CD4-positive, alpha-beta T cell treated with Interleukin-21 for 1 hour (primary cell): ENCODE data around the gene TRIM31.

Source experiments
- DNase-seq: peaks from one replicate; pipeline ENCODE4 v3.0.0-alpha.2; 2020

Gene TRIM31

DNA sequence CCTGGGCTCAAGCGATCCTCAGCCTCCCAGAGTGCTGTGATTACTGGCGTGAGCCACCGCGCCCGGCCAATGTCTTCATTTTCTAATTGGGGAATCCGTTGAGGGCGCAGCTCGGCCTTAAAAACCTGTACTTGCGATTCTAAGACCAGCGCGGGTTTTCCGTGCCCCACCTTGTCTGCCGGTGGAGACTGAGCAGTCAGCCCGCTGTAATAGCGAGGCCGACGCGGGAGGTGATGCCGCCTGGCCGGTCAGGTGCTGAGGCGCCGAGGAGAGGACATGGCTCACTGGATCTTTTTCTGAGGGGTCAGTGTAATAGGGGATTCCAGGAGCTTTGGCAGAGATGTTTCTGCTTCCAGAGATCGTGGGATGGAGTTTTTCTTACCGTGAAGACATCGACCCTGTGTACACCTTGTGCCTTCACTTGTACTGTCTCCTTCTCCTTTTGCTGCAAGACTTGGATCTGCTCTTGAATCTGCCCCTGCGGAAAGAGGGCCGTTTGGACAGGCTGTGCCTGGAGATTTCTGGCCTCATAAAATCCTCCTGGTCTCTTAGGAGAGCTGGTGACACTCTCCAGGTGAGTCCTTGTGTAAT lies 1.5 kb downstream of the TRIM31 start:
- DNase-seq, result no peak

DNA sequence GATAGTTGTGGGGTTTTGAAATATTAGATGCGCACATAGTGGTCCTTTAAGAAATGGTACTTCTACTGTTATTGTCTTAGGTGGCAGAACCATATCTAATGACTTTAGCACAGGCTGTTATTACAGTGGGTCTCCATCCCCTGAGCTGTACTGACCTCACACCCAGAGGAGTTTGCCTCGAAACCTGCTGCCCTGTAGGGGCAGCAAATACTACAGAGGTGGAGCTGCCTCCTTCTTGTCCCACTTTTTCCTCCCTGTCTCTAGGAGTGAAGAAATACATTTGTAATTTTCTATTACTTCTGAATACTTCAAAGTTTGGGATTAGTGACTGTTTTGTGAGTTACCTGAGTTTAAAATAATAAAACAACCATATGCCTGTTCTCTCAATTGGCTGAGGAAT lies 8.2 kb downstream of the TRIM31 start:
- no peak for DNase-seq

GRCh38 chr6:30103872-30104179 lies 9.1 kb downstream of the TRIM31 start:
- no peak for DNase-seq

DNA sequence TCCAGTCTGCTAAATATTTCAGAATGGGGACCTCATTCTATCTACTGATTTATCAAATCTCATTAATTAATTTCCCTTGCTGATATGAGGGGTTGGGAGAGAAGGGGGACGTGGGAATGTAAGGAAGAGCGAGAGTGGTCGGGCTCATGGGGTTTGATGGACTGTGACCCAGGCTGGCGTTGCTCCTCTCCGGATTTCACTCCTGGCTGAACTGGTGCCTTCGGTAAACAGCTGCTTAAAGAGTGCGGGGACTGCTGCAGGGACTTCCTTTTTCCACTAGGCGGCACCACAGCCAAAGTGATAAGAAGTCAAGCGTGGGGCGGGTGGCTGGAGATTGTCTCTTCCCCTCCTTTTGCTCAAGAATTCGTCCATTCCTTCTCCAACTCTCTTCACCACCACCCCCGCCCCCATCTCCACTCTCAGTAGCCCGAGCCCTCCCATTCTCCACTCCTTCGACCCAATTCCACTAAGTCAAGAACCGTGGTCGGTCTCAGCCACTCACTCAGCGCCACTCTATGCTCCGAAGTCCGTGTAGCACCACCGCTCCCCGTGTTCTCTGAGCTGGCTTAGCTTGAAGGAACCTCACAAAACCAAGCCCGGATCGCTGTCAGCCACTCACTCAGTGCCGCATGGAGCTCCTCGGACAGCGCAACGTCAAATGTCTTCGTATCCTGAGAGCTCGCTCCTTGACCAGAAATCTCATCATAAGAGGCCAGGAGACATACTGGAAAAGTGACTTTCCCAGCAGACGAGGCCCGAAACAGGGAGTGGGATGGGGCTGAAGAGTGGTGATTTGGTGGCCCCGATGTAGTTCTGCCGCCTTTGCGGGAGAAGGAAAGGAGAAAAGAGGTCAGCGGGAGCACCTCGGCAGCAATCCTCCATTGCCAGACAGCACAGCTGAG lies 9.7 kb downstream of the TRIM31 start:
- DNase-seq, result peak; percentile 88

DNA sequence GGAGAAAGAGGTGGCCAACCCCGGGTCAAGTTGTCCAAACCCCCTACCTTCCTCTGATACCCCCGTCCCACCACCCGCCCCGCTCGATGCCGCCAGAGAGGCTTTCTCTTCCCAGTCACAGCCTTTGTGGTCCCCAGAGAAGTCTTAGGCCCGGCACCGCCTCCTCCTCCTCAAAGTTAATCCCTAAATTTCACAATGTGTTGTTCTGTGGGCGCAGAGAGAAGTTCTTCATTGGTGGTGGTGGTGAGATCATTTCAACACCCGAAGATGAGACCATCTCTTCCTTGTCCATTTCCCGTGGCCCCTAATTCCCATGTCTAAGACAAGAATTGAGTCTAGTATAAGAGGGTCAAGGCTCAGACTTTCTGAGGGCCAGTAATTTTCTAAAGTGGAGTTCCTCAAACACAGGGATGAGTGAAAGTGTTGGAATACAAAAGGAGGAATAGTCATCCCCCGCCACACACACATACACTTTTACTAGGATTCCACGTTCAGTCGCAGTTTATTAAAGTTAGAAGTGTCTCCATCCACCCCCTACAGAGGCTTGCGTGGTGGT lies 10.4 kb downstream of the TRIM31 start:
- DNase-seq, result peak; percentile 7

GRCh38 chr6:30101444-30102413 lies 11.2 kb downstream of the TRIM31 start:
- peak; percentile 73 for DNase-seq

DNA sequence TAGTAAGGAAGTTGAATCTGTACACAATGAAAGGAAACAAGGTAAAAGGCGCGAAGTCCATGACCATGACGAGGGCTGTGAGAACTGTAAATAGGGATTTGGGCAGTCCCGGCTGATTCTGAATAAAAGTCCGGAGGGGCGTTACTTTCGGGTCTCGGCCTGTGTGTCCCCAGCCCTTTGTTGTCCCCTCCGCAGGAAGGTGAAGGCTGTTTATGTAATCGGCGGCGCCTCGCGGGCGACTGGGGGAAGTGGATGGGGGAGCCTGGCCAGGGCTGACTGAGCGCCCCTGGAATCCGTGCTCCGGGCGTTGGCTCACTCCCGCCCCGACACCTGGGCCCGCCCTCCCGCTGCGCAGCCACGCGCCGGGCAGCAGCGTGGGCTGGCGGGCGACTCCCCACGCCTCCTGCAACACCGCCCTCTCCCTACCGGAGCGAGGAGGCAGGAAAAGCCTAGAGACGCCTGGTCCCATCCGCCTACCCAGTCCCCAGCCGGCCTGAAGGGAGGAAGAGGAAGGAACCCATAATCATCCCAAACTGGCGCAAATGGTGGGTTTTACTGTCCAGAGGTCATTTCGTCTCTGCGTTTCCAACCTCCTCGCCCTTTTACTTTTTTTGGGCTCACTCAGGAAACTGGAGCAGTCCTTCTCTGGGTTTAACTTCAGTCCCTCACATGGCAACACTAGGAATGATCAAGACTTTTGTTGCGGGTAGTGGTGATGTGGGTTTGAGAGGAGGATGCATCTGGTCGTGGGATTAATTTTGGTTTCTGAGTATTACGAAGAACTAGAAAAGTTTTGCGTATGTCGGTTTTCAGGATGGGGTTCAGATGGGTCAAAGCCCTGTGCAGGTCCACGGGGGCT lies 12.1 kb downstream of the TRIM31 start:
- DNase-seq, result peak; percentile 8

DNA sequence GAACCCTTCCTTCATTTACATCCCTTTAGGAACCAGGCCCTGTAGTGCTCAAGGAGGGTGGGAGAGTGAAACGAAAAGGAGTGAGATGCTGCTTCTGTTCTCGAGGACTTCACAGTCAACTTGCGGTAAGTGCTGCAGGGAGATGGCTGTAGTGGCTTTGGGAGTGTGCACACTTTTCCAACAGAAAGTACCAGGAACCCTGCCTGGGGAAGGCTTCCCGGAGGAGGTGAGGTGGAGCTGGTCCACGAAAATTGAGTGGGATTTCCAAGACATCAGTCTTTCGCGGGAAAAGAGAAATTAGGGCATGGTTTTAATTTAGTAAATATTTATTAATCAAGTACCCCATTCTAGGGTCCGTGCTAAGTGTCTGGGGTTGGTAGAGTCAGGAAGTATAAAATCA lies 12.7 kb downstream of the TRIM31 start:
- no peak for DNase-seq

- DNase-seq, result no peak
These were observed 14.8 kb downstream of the TRIM31 start for GRCh38 chr6:30097902-30098768.

DNA sequence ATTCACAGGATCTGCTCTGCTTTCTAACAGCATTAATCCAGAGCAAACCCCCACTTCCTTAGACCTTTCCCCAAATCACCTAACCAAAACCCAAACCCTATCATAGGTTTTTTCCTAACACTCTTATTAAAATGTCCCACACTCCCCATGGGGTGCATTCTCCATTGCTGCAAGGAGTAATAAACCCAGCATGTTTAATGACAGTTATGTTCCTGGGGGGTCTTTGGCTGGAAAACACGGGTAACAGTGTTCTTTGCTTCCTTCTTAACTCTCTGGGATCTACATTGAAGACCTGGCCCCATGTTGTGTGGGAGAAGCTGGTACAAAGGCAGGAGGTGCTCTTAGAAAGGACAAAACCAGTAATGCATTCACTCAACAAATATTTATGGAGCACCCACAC lies 16.1 kb downstream of the TRIM31 start:
- DNase-seq, result no peak

DNA sequence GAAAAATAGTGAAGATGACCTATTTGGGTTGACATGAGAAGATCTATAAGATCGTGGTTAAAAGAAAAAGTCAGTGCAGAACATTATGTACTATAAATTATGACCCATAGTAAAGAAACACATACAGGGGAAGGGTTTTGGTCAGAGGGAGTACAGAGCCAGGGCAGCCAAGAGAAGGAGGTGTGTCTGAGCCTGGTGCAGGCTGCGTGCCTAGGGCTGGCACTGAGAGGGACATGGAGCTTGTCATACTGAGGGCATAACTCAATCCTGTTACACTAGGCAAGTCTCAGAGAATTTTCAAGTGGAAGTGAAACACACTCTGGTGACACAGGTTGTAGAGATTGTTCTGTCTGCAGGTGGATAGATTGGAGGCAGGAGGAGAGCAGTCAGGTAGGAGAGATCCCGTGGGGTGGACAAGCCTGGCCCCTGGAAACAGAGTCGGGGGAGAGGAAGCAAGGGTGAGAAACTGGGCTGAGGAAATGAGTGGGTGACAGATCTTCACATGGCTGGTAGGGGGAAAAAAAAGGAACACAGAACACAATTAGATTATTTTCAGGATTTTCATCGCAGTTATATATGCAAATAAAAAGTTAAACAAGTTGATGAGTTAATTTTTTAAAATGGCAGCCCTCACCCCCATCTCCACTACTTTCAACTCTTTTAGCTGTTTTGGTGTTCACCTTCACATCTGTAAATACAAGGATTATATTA lies 18.8 kb downstream of the TRIM31 start:
- no peak for DNase-seq

- no peak for DNase-seq
These were observed 19.9 kb downstream of the TRIM31 start for GRCh38 chr6:30092852-30093543.

GRCh38 chr6:30091577-30092381 lies 21.1 kb downstream of the TRIM31 start:
- DNase-seq, result no peak

GRCh38 chr6:30087876-30088275 lies 25.0 kb downstream of the TRIM31 start:
- no peak for DNase-seq

DNA sequence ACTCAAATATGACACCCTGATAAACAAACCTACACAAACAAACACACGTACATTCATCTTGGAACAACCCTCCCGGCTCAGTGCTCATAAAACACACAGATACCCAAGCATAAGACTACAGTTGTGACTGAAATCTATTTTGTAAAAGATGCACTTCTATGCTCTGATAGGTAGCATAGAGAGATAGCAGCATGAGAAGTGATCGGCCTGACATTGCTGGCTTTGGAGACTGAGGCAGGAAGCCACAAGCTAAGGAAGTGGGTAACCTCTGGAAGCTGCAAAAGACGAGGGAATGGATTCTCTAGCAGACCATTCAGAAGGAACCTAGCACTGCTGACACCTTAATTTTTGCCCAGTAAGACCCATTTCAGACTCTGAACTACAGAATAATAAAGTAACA lies 35.7 kb downstream of the TRIM31 start:
- DNase-seq, result no peak

- no peak for DNase-seq
These were observed 36.8 kb downstream of the TRIM31 start for GRCh38 chr6:30075790-30076732.

DNA sequence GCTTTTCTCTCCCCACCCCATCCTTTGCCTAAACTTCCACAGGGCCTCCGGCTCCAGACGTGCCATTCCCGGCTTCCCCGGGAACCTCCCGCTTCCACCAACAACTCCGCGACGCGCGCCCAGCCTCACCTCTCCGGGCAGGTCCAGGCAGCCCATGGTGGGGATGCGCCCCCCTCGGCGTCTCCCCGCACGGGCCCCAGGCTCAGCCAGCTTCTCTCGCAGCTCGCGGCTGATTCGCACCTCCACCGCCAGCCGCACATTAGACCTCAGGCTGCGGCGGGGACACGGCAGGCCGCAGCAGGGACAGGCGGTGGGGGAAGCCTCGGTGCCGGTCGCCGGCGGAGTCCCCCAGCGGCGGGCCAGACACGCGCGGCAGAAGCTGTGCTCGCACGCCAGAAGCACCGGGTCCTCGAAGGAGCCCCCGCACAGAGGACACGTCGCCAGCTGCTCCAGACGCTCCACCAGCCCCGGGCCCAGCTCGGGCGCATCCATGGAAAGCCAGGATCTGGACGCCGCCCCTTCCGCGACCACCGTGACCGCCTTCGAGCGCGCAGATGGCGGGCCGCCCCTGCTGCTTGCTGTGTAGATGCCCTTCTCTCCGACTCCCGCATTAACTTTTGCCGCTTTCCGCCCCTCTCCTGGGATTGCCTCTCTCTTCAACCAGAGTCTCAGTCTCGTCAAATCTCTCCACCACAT lies 37.6 kb downstream of the TRIM31 start, which contains the start of gene RNF39:
TSS of gene RNF39 (minus strand) at position 676 of the 696 bp plus-strand sequence. CDS start at position 492, 184 bp downstream.
- DNase-seq, result peak; percentile 24
